Choroid plexus epithelial cell (primary cell): ENCODE measurements around the gene FARP1.

Source experiments
- DNase-seq: peaks from one replicate; pipeline ENCODE4 v3.0.0-alpha.2; 2010; ENCODE audit warnings: low read depth
- H3K4me3 ChIP-seq: 2 replicates; pipeline ENCODE4 v1.5.1; 2011; ENCODE audit warnings: low read depth, mild to moderate bottlenecking, control low read depth, low read length, moderate library complexity
- CTCF ChIP-seq: conservative IDR thresholded peaks from 2 replicates; pipeline ENCODE4 v1.5.1; 2011; ENCODE audit warnings: low read depth, mild to moderate bottlenecking, control low read depth, inconsistent platforms, low read length, moderate library complexity

The FARP1 gene

GRCh38 chr13:98110749-98111148 lies 32.1 kb upstream of the FARP1 start:
- TF ChIP-seq CTCF = no peak
- DNase-seq = no peak
- no peak overlapping the region for H3K4me3 ChIP-seq

GRCh38 chr13:98111168-98112098 lies 31.5 kb upstream of the FARP1 start:
- H3K4me3 ChIP-seq = no peak overlapping the region
- no peak for DNase-seq
- no peak for TF ChIP-seq CTCF

GRCh38 chr13:98112456-98112855 lies 30.4 kb upstream of the FARP1 start:
- DNase-seq = no peak
- no peak overlapping the region for H3K4me3 ChIP-seq
- no peak for TF ChIP-seq CTCF

- no peak for DNase-seq
- H3K4me3 ChIP-seq = no peak overlapping the region
Measured at GRCh38 chr13:98118865-98119264, 24.0 kb upstream of the FARP1 start.

GRCh38 chr13:98123176-98123575 lies 19.7 kb upstream of the FARP1 start:
- DNase-seq = no peak
- no peak overlapping the region for H3K4me3 ChIP-seq
- no peak for TF ChIP-seq CTCF

More at GRCh38 chr13:98118865-98119264, 24.0 kb upstream of the FARP1 start:
- no peak for TF ChIP-seq CTCF

GRCh38 chr13:98129059-98129746 lies 13.7 kb upstream of the FARP1 start:
- no peak for TF ChIP-seq CTCF
- DNase-seq = peak; percentile 46

GRCh38 chr13:98133946-98134345 lies 8.9 kb upstream of the FARP1 start:
- TF ChIP-seq CTCF = no peak
- H3K4me3 ChIP-seq = no peak overlapping the region
- DNase-seq = no peak

More at GRCh38 chr13:98129059-98129746, 13.7 kb upstream of the FARP1 start:
- no peak overlapping the region for H3K4me3 ChIP-seq
